H9 (cell line): ENCODE data around the gene KIF13A. TPM values are rescaled to one million over a fixed set of nuclear protein-coding genes. Genes with fewer than 3 reads are reported as not detected.

Source experiments
- DNase-seq: peaks from one replicate; pipeline ENCODE4 v3.0.0-alpha.2; 2017
- H2AFZ ChIP-seq: one replicate; pipeline ENCODE4 v1.6.1; 2013; ENCODE audit warnings: mild to moderate bottlenecking, low read length, control low read depth, moderate library complexity
- H2AK5ac ChIP-seq: 2 replicates; pipeline ENCODE4 v1.6.1; 2013; ENCODE audit warnings: low read length, control low read depth, mixed read lengths; ENCODE audit not compliant: insufficient read length
- H2BK120ac ChIP-seq: one replicate; pipeline ENCODE4 v1.6.1; 2013; ENCODE audit warnings: low read depth, mild to moderate bottlenecking, low read length, control low read depth, inconsistent platforms; ENCODE audit not compliant: poor library complexity, severe bottlenecking
- H2BK12ac ChIP-seq: 2 replicates; pipeline ENCODE4 v1.6.1; 2013; ENCODE audit warnings: low read length, control low read depth, mixed read lengths, low read depth; ENCODE audit not compliant: insufficient read length
- H2BK15ac ChIP-seq: 2 replicates; pipeline ENCODE4 v1.6.1; 2013; ENCODE audit warnings: low read depth, low read length, control low read depth
- H2BK20ac ChIP-seq: one replicate; pipeline ENCODE4 v1.6.1; 2013; ENCODE audit warnings: low read depth, mild to moderate bottlenecking, low read length, control low read depth, inconsistent platforms; ENCODE audit not compliant: poor library complexity, severe bottlenecking
- H2BK5ac ChIP-seq: 2 replicates; pipeline ENCODE4 v1.6.1; 2013; ENCODE audit warnings: low read length, control low read depth, mixed read lengths; ENCODE audit not compliant: insufficient read length
- H3K14ac ChIP-seq: 2 replicates; pipeline ENCODE4 v1.6.1; 2013; ENCODE audit warnings: low read length, control low read depth; ENCODE audit not compliant: insufficient read depth
- H3K18ac ChIP-seq: 2 replicates; pipeline ENCODE4 v1.6.1; 2013; ENCODE audit warnings: low read depth, mild to moderate bottlenecking, mixed read lengths, low read length, control low read depth; ENCODE audit not compliant: insufficient read length
- H3K23ac ChIP-seq: 2 replicates; pipeline ENCODE4 v1.6.1; 2013; ENCODE audit warnings: low read length, control low read depth, mixed read lengths, low read depth; ENCODE audit not compliant: insufficient read length
- H3K23me2 ChIP-seq: 2 replicates; pipeline ENCODE4 v1.6.1; 2013; ENCODE audit warnings: low read depth, mild to moderate bottlenecking, mixed read lengths, low read length, control low read depth; ENCODE audit not compliant: insufficient read length, poor library complexity, severe bottlenecking
- H3K27ac ChIP-seq: 2 replicates; pipeline ENCODE4 v1.5.1; 2013; ENCODE audit warnings: low read length, control low read depth, mixed read lengths, low read depth; ENCODE audit not compliant: insufficient read length
- H3K27me3 ChIP-seq: 2 replicates; pipeline ENCODE4 v1.6.1; 2013; ENCODE audit warnings: low read length, control low read depth, inconsistent platforms; ENCODE audit not compliant: insufficient read depth
- H3K4ac ChIP-seq: 2 replicates; pipeline ENCODE4 v1.6.1; 2013; ENCODE audit warnings: low read depth, mild to moderate bottlenecking, control low read depth, inconsistent platforms, low read length, moderate library complexity
- H3K4me1 ChIP-seq: 2 replicates; pipeline ENCODE4 v1.6.1; 2013; ENCODE audit warnings: low read length, control low read depth, inconsistent platforms; ENCODE audit not compliant: insufficient read depth
- H3K4me2 ChIP-seq: 2 replicates; pipeline ENCODE4 v1.6.1; 2013; ENCODE audit warnings: low read length, control low read depth, mixed read lengths; ENCODE audit not compliant: insufficient read length, insufficient read depth
- H3K56ac ChIP-seq: 2 replicates; pipeline ENCODE4 v1.6.1; 2013; ENCODE audit warnings: low read depth, mild to moderate bottlenecking, mixed read lengths, low read length, control low read depth; ENCODE audit not compliant: insufficient read length
- H3K79me1 ChIP-seq: 2 replicates; pipeline ENCODE4 v1.6.1; 2013; ENCODE audit warnings: low read depth, mild to moderate bottlenecking, moderate library complexity, low read length, control low read depth, inconsistent platforms; ENCODE audit not compliant: insufficient read depth, poor library complexity, severe bottlenecking
- H3K79me2 ChIP-seq: 2 replicates; pipeline ENCODE4 v1.6.1; 2013; ENCODE audit warnings: low read length, control low read depth, inconsistent platforms; ENCODE audit not compliant: insufficient read depth
- H3K9ac ChIP-seq: 2 replicates; pipeline ENCODE4 v1.6.1; 2013; ENCODE audit warnings: low read length, control low read depth, mixed read lengths; ENCODE audit not compliant: insufficient read length; ENCODE audit errors: extremely low read depth
- H3K9me3 ChIP-seq: one replicate; pipeline ENCODE4 v1.6.1; 2013; ENCODE audit warnings: low read depth, low read length, inconsistent platforms; ENCODE audit not compliant: control insufficient read depth
- H3T11ph ChIP-seq: one replicate; pipeline ENCODE4 v1.6.1; 2013; ENCODE audit warnings: mild to moderate bottlenecking, low read length, control low read depth, inconsistent platforms
- H4K20me1 ChIP-seq: one replicate; pipeline ENCODE4 v1.6.1; 2013; ENCODE audit not compliant: control insufficient read depth, insufficient read length, insufficient read depth
- H4K5ac ChIP-seq: 2 replicates; pipeline ENCODE4 v1.6.1; 2013; ENCODE audit warnings: low read depth, mild to moderate bottlenecking, mixed read lengths, low read length, control low read depth; ENCODE audit not compliant: insufficient read length
- H4K8ac ChIP-seq: replicated peaks from 2 replicates; pipeline ENCODE4 v1.6.1; 2013; ENCODE audit warnings: low read length, control low read depth, mixed read lengths, low read depth; ENCODE audit not compliant: insufficient read length
- H4K91ac ChIP-seq: 2 replicates; pipeline ENCODE4 v1.6.1; 2013; ENCODE audit warnings: low read depth, mild to moderate bottlenecking, moderate library complexity, mixed read lengths, low read length, control low read depth; ENCODE audit not compliant: insufficient read length
- H3K27ac Mint-ChIP-seq, 3 experiments: 2 replicates in 2 of 3; 3 replicates in 1 of 3; pipeline ENCODE4 v1.8.0; 2020 to 2021; ENCODE audit warnings: mixed read lengths in 3 of 3, mild to moderate bottlenecking in 1 of 3, moderate library complexity in 1 of 3
- H3K27me3 Mint-ChIP-seq: 2 replicates; pipeline ENCODE4 v1.8.0; 2021; ENCODE audit warnings: low read depth, mild to moderate bottlenecking, moderate library complexity, mixed read lengths
- H3K36me3 Mint-ChIP-seq, 3 experiments: 2 replicates in 2 of 3; 3 replicates in 1 of 3; pipeline ENCODE4 v1.8.0; 2020 to 2021; ENCODE audit warnings: low read depth in 3 of 3, mixed read lengths in 3 of 3; ENCODE audit not compliant: insufficient read depth in 1 of 3
- H3K4me1 Mint-ChIP-seq, 2 experiments: 2 replicates each; pipeline ENCODE4 v1.8.0; 2020; ENCODE audit warnings: mixed read lengths in 2 of 2
- H3K4me3 Mint-ChIP-seq, 2 experiments: 2 replicates in 1 of 2; 3 replicates in 1 of 2; pipeline ENCODE4 v1.8.0; 2020 to 2021; ENCODE audit warnings: mild to moderate bottlenecking in 2 of 2, mixed read lengths in 2 of 2, moderate library complexity in 1 of 2
- H3K9me3 Mint-ChIP-seq, 2 experiments: 2 replicates in 1 of 2; 3 replicates in 1 of 2; pipeline ENCODE4 v1.8.0; 2020; ENCODE audit warnings: mild to moderate bottlenecking in 2 of 2, mixed read lengths in 2 of 2, moderate library complexity in 1 of 2
- CTCF ChIP-seq: fragments of 200-600 bp; sonication (generic); conservative IDR thresholded peaks from 3 replicates; pipeline ENCODE4 v1.8.0; 2021; ENCODE audit warnings: antibody characterized with exemption, mild to moderate bottlenecking
- WGBS: extraction: QIAGEN DNeasy Blood & Tissue Kit; methylation state at CpG from one replicate; pipeline ENCODE4 v1.1.7; 2013; ENCODE audit warnings: missing lambda C conversion rate, low lambda C conversion rate, mixed read lengths; ENCODE audit not compliant: insufficient read length; ENCODE audit errors: extremely low coverage; 5-methylcytosine and 5-hydroxymethylcytosine counted together
- total RNA-seq: library from RNA; stranded (reverse); gene quantifications from 2 replicates; pipeline ENCODE4 v1.2.1, GENCODE V29; 2021

Gene KIF13A
- total RNA-seq, 1 experiment from 2014 or later: 38.2 TPM

- no peak overlapping the region for H4K8ac ChIP-seq
- TF ChIP-seq CTCF: no peak
- no peak overlapping the region for H4K91ac ChIP-seq
- H3K79me1 ChIP-seq: no peaks in the 10 kb centered on the region
- no peaks in the 10 kb centered on the region for H3K9me3 ChIP-seq
- no peak overlapping the region for H3K23ac ChIP-seq
- H3K4me3 Mint-ChIP-seq: no peak overlapping the region
- no peaks in the 10 kb centered on the region; the same call in 1 of the 2 replicates for H3K4me1 ChIP-seq
- H3K18ac ChIP-seq: no peak overlapping the region
- H3K56ac ChIP-seq: no peak overlapping the region
- H3K9ac ChIP-seq: no peak overlapping the region
- no peaks in the 10 kb centered on the region for H3K23me2 ChIP-seq
- no peak overlapping the region for H2BK15ac ChIP-seq
- H3K79me2 ChIP-seq: no peaks in the 10 kb centered on the region
- no peak overlapping the region for H2BK12ac ChIP-seq
- H2BK5ac ChIP-seq: no peak overlapping the region
- H3K36me3 Mint-ChIP-seq: peaks cover 0 to 2% (median 0%) of the 10 kb centered on the region in 3 experiments; a peak in 2 of 7 replicates
- H2AK5ac ChIP-seq: no peak overlapping the region
- no peak overlapping the region for H4K5ac ChIP-seq
- H3K4me1 Mint-ChIP-seq: peaks cover 7% of the 10 kb centered on the region in 2 experiments; a peak in 3 of 4 replicates
- peaks cover 2 to 7% of the 10 kb centered on the region in 2 experiments; a peak in 1 of 5 replicates for H3K9me3 Mint-ChIP-seq
- no peak overlapping the region for H2BK120ac ChIP-seq
- no peak for DNase-seq
- no peak overlapping the region for H3K27ac Mint-ChIP-seq
- no peak overlapping the region for H3K14ac ChIP-seq
- no CpG with 5 or more reads among the region's 12 CpGs for WGBS
- no peak overlapping the region for H2BK20ac ChIP-seq
- H3K27me3 Mint-ChIP-seq: no peaks in the 10 kb centered on the region; the same call in 1 of the 2 replicates
- no peak overlapping the region for H3K4ac ChIP-seq
- H3K27ac ChIP-seq: no peak overlapping the region
- no peaks in the 10 kb centered on the region for H4K20me1 ChIP-seq
- H3K27me3 ChIP-seq: no peaks in the 10 kb centered on the region
- H3K4me2 ChIP-seq: no peak overlapping the region
- no peak overlapping the region for H3T11ph ChIP-seq
- no peak overlapping the region for H2AFZ ChIP-seq
Measured at GRCh38 chr6:17729223-17730077, 258.0 kb downstream of the KIF13A start.
